Measurements from ENCODE around the gene FOXC2.
A peak's percentile ranks its signal among the peaks of the same experiment; 100 is the strongest.

The FOXC2 gene

GRCh38 chr16:86573646-86574508 is 7.2 kb downstream of the FOXC2 start:
- Histone ChIP-seq H3K9me3 (no peaks in the 10 kb centered on the region), H3K27me3 (peaks cover 70% of the 10 kb centered on the region), H3K4me1 (no peaks in the 10 kb centered on the region), H3K36me3 (no peaks in the 10 kb centered on the region), H3K4me3 (ENCODE audit: low read depth, low read length) (no peak overlapping the region)
- no peak for DNase-seq
- TF ChIP-seq CTCF (IDR thresholded peaks at IDR 0.05; ENCODE audit: low read depth, low read length), result no peak

GRCh38 chr16:86574646-86575045 is 8.0 kb downstream of the FOXC2 start:
- Histone ChIP-seq H3K27me3 (peaks cover 63% of the 10 kb centered on the region), H3K9me3 (no peaks in the 10 kb centered on the region), H3K4me1 (no peaks in the 10 kb centered on the region), H3K4me3 (ENCODE audit: low read depth, low read length) (no peak overlapping the region), H3K36me3 (no peaks in the 10 kb centered on the region)
- no peak for DNase-seq
- TF ChIP-seq CTCF (IDR thresholded peaks at IDR 0.05; ENCODE audit: low read depth, low read length), result no peak

GRCh38 chr16:86575095-86575685 is 8.6 kb downstream of the FOXC2 start:
- peaks cover 57% of the 10 kb centered on the region for H3K27me3 ChIP-seq
- no peak for DNase-seq
- no peaks in the 10 kb centered on the region for H3K36me3 ChIP-seq
- no peak for TF ChIP-seq CTCF (IDR thresholded peaks at IDR 0.05; ENCODE audit: low read depth, low read length)
- H3K4me1 ChIP-seq, result no peaks in the 10 kb centered on the region
- H3K4me3 ChIP-seq (ENCODE audit: low read depth, low read length), result peak overlapping the region; percentile 47; the same call in 1 of the 2 replicates
- no peaks in the 10 kb centered on the region for H3K9me3 ChIP-seq

GRCh38 chr16:86575754-86576557 is 9.3 kb downstream of the FOXC2 start:
- no peaks in the 10 kb centered on the region for H3K4me1 ChIP-seq
- peak; percentile 64 for DNase-seq
- H3K9me3 ChIP-seq, result no peaks in the 10 kb centered on the region
- H3K27me3 ChIP-seq, result peaks cover 50% of the 10 kb centered on the region
- peak overlapping the region; percentile 47 for H3K4me3 ChIP-seq (ENCODE audit: low read depth, low read length)
- peak; percentile 64 for TF ChIP-seq CTCF (IDR thresholded peaks at IDR 0.05; ENCODE audit: low read depth, low read length)
- H3K36me3 ChIP-seq, result no peaks in the 10 kb centered on the region

- Histone ChIP-seq H3K9me3 (no peaks in the 10 kb centered on the region), H3K36me3 (no peaks in the 10 kb centered on the region), H3K4me3 (ENCODE audit: low read depth, low read length) (peak overlapping the region; percentile 47), H3K4me1 (no peaks in the 10 kb centered on the region), H3K27me3 (peaks cover 43% of the 10 kb centered on the region)
- no peak for TF ChIP-seq CTCF (IDR thresholded peaks at IDR 0.05; ENCODE audit: low read depth, low read length)
- no peak for DNase-seq
Observed at GRCh38 chr16:86576591-86577313, 10.1 kb downstream of the FOXC2 start.
